ENCODE measurements around the gene CDCA7L.

Gene CDCA7L

DNA sequence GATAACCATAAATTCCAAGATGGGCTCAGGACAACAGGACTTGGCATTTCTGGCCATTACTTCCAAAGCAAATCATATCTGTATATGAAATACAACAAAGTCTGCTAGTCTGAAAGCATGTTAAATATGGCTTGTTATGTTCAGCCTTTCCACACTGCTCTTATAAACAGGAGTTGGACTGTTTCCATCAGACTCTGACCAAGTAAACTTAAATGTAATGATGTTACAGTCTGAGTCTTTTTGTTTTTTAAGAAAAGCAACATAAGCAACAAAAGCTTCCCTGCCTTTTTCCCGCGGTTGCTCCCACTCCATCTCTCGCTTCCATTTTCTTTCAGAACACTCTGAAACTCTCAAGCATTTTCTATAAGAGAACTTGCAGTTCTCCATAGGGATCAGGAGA is 8.1 kb upstream of the CDCA7L start:
- Histone ChIP-seq H2AFZ (ENCODE audit: low read length) (no peak overlapping the region), H3K27ac (ENCODE audit: low read length) (no peak overlapping the region), H3K79me2 (ENCODE audit: low read length) (no peaks in the 10 kb centered on the region), H3K4me2 (ENCODE audit: low read depth, low read length) (no peak overlapping the region), H3K9me2 (replicated peaks; ENCODE audit: insufficient read depth, low read length) (no peaks in the 10 kb centered on the region), H3K27me3 (replicated peaks; ENCODE audit: insufficient read depth, low read length) (no peaks in the 10 kb centered on the region), H4K20me1 (ENCODE audit: insufficient read depth, low read length) (no peaks in the 10 kb centered on the region), H3F3A (ENCODE audit: insufficient read depth, low read length) (no peaks in the 10 kb centered on the region), H3K4me3 (ENCODE audit: low read length) (no peak overlapping the region), H3K36me3 (replicated peaks; ENCODE audit: insufficient read depth, low read length) (no peaks in the 10 kb centered on the region), H3K4me1 (ENCODE audit: low read length) (no peaks in the 10 kb centered on the region), H3K9me3 (replicated peaks; ENCODE audit: insufficient read depth, low read length) (no peaks in the 10 kb centered on the region), H3K9ac (ENCODE audit: low read length) (no peak overlapping the region)
- DNase-seq: no peak
- TF ChIP-seq, protein P1, sequence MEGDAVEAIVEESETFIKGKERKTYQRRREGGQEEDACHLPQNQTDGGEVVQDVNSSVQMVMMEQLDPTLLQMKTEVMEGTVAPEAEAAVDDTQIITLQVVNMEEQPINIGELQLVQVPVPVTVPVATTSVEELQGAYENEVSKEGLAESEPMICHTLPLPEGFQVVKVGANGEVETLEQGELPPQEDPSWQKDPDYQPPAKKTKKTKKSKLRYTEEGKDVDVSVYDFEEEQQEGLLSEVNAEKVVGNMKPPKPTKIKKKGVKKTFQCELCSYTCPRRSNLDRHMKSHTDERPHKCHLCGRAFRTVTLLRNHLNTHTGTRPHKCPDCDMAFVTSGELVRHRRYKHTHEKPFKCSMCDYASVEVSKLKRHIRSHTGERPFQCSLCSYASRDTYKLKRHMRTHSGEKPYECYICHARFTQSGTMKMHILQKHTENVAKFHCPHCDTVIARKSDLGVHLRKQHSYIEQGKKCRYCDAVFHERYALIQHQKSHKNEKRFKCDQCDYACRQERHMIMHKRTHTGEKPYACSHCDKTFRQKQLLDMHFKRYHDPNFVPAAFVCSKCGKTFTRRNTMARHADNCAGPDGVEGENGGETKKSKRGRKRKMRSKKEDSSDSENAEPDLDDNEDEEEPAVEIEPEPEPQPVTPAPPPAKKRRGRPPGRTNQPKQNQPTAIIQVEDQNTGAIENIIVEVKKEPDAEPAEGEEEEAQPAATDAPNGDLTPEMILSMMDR (IDR thresholded peaks at IDR 0.05; ENCODE audit: low read length): no peak
- TF ChIP-seq EZH2 (optimal IDR thresholded peaks at IDR 0.05; ENCODE audit: low read depth, low read length) (no peak), EZH2phosphoT487 (IDR thresholded peaks at IDR 0.05; ENCODE audit: low read length) (no peak)

- Histone ChIP-seq H3K9ac (ENCODE audit: low read length) (no peak overlapping the region), H3K27ac (ENCODE audit: low read length) (no peak overlapping the region), H3K9me2 (replicated peaks; ENCODE audit: insufficient read depth, low read length) (no peaks in the 10 kb centered on the region), H3K4me3 (ENCODE audit: low read length) (no peak overlapping the region), H3F3A (ENCODE audit: insufficient read depth, low read length) (peaks cover 11% of the 10 kb centered on the region), H3K4me2 (ENCODE audit: low read depth, low read length) (no peak overlapping the region), H3K9me3 (replicated peaks; ENCODE audit: insufficient read depth, low read length) (no peaks in the 10 kb centered on the region), H3K79me2 (ENCODE audit: low read length) (peaks cover 5% of the 10 kb centered on the region), H2AFZ (ENCODE audit: low read length) (no peak overlapping the region), H3K27me3 (replicated peaks; ENCODE audit: insufficient read depth, low read length) (no peaks in the 10 kb centered on the region), H4K20me1 (ENCODE audit: insufficient read depth, low read length) (no peaks in the 10 kb centered on the region), H3K4me1 (ENCODE audit: low read length) (peaks cover 15% of the 10 kb centered on the region; the same call in 1 of the 2 replicates), H3K36me3 (replicated peaks; ENCODE audit: insufficient read depth, low read length) (no peaks in the 10 kb centered on the region)
- TF ChIP-seq EZH2 (optimal IDR thresholded peaks at IDR 0.05; ENCODE audit: low read depth, low read length) (no peak), EZH2phosphoT487 (IDR thresholded peaks at IDR 0.05; ENCODE audit: low read length) (no peak)
- TF ChIP-seq, protein P1 (IDR thresholded peaks at IDR 0.05; ENCODE audit: low read length): no peak
- no peak for DNase-seq
These were observed 3.3 kb upstream of the CDCA7L start for GRCh38 chr7:21948887-21949540.

GRCh38 chr7:21948364-21948763 is 2.7 kb upstream of the CDCA7L start:
- Histone ChIP-seq H4K20me1 (ENCODE audit: insufficient read depth, low read length) (no peaks in the 10 kb centered on the region), H3K27ac (ENCODE audit: low read length) (no peak overlapping the region)

More at GRCh38 chr7:21948364-21948763, 2.7 kb upstream of the CDCA7L start:
- Histone ChIP-seq H3K9me2 (replicated peaks; ENCODE audit: insufficient read depth, low read length) (no peaks in the 10 kb centered on the region), H3K79me2 (ENCODE audit: low read length) (peaks cover 12% of the 10 kb centered on the region), H3K27me3 (replicated peaks; ENCODE audit: insufficient read depth, low read length) (no peaks in the 10 kb centered on the region), H3F3A (ENCODE audit: insufficient read depth, low read length) (peaks cover 11% of the 10 kb centered on the region), H3K9me3 (replicated peaks; ENCODE audit: insufficient read depth, low read length) (no peaks in the 10 kb centered on the region), H3K36me3 (replicated peaks; ENCODE audit: insufficient read depth, low read length) (no peaks in the 10 kb centered on the region), H3K4me2 (ENCODE audit: low read depth, low read length) (no peak overlapping the region), H3K4me1 (ENCODE audit: low read length) (peaks cover 15% of the 10 kb centered on the region; the same call in 1 of the 2 replicates), H3K4me3 (ENCODE audit: low read length) (no peak overlapping the region), H2AFZ (ENCODE audit: low read length) (no peak overlapping the region), H3K9ac (ENCODE audit: low read length) (no peak overlapping the region)
- DNase-seq: no peak
- TF ChIP-seq EZH2phosphoT487 (IDR thresholded peaks at IDR 0.05; ENCODE audit: low read length): no peak
- TF ChIP-seq, protein P1 (IDR thresholded peaks at IDR 0.05; ENCODE audit: low read length): no peak
- no peak for TF ChIP-seq EZH2 (optimal IDR thresholded peaks at IDR 0.05; ENCODE audit: low read depth, low read length)
